Ovary (tissue), 9 donors: Measurements from ENCODE around the gene XXYLT1. TPM values are rescaled to one million over a fixed set of nuclear protein-coding genes. Genes with fewer than 3 reads are reported as not detected.

ENCODE experiments used
- DNase-seq, 5 donors: peaks; one replicate each; pipeline ENCODE4 v3.0.0-alpha.2; 2019 to 2020
- H3K27ac ChIP-seq, 2 donors: fragments of 200-600 bp; one replicate each; pipeline versions ENCODE4 v1.5.1 to v1.8.0; 2019 to 2022
- H3K27me3 ChIP-seq: fragments of 200-600 bp; one replicate; pipeline ENCODE4 v1.8.0; 2022
- H3K36me3 ChIP-seq: fragments of 200-600 bp; sonication (generic); one replicate; pipeline ENCODE4 v1.5.1; 2019
- H3K4me1 ChIP-seq: one replicate; pipeline ENCODE4 v1.8.1; 2013; ENCODE audit warnings: mild to moderate bottlenecking, moderate library complexity; ENCODE audit not compliant: insufficient read depth
- H3K4me3 ChIP-seq: fragments of 200-600 bp; sonication (generic); one replicate; pipeline ENCODE4 v1.5.1; 2017
- H3K9me3 ChIP-seq, 2 donors: fragments of 200-600 bp in 1 of 2; sonication (generic) in 1 of 2; one replicate each; pipeline versions ENCODE4 v1.5.1 to v1.8.1; 2013 to 2019; ENCODE audit warnings: mild to moderate bottlenecking in 1 of 2, moderate library complexity in 1 of 2
- CTCF ChIP-seq, 3 donors: fragments of 450-650 bp in 2 of 3; fragments of 200-600 bp in 1 of 3; IDR thresholded peaks; one replicate each; pipeline versions ENCODE4 v1.5.1 to v1.8.0; 2016 to 2022; ENCODE audit warnings: antibody characterized with exemption in 3 of 3, mild to moderate bottlenecking in 1 of 3
- EP300 ChIP-seq: sonication (generic); formaldehyde crosslinking; IDR thresholded peaks from one replicate; pipeline ENCODE4 v1.6.1; 2017; ENCODE audit warnings: antibody characterized with exemption
- POLR2A ChIP-seq: fragments of 450-650 bp; IDR thresholded peaks from one replicate; pipeline ENCODE4 v1.6.1; 2017; ENCODE audit warnings: antibody characterized with exemption, mild to moderate bottlenecking, moderate library complexity
- WGBS, 3 donors: extraction: QIAGEN DNeasy Blood & Tissue Kit in 1 of 3; methylation state at CpG; one replicate each; pipeline versions ENCODE4 v1.1.5 to v1.1.7; 2013 to 2017; 5-methylcytosine and 5-hydroxymethylcytosine counted together
- intact Hi-C, 4 donors: fragments of 100-400 bp; cut with DNase I; formaldehyde crosslinking; loops; one replicate each; pipeline versions ENCODE4 v1.11.0 to v1.15.1; 2022 to 2023
- polyA plus RNA-seq, 2 donors: library from polyadenylated mRNA; stranded (reverse); fragments of 200-250 nt in 1 of 2; fragments of 350-450 nt in 1 of 2; fragmentation: Illumina TruSeq in 1 of 2; extraction: RNeasy Lipid Tissue Mini Kit (QIAGEN cat#74804) in 1 of 2; gene quantifications; one replicate each; pipeline ENCODE4 v1.2.3, GENCODE V29; 2013 to 2014
- total RNA-seq, 7 donors: library from RNA; depleted of rRNA in 2 of 7; stranded (reverse); fragments of >200 nt in 2 of 7; fragmentation: NEBNext Ultra II Directional in 3 of 7; extraction: Animal tissue kit (Norgen Biotek cat#: 25700) in 3 of 7; gene quantifications; one replicate each; pipeline versions ENCODE4 v1.1.0 to v1.2.4, GENCODE V29; 2016 to 2023
- donor health status: DM: no; HTN: no; CAD: no; lungs with moderate emphysema.
- donor health status: DM: no; HTN: no; CAD: no.
- donor health status: Bipolar disorder and iron deficiency.
- donor health status: DM: yes; HTN: yes; CAD: no.
- donor health status: DM: no; HTN: no; CAD: no.
- donor health status: DM: yes; HTN: yes; CAD: no.

Gene XXYLT1
- total and polyA plus RNA-seq, 9 donors, result 5.6 to 13.6 (median 10.2) TPM

- DNase-seq, result peak in 2 of 5 donors; percentile 6 to 8
- Histone ChIP-seq H3K4me1 (no peaks in the 10 kb centered on the region), H3K27me3 (no peaks in the 10 kb centered on the region), H3K36me3 (no peaks in the 10 kb centered on the region), H3K4me3 (no peak overlapping the region), H3K9me3 (no peaks in the 10 kb centered on the region), H3K27ac (no peak overlapping the region)
- intact Hi-C loops, result no loop called here
- WGBS, 3 donors, result 87 to 89% (median 89%) methylated on average over 8 of the region's 8 CpGs
- no peak for TF ChIP-seq POLR2A
- TF ChIP-seq EP300, result no peak
- TF ChIP-seq CTCF (IDR thresholded peaks at IDR 0.05), result no peak
Observed at GRCh38 chr3:195247863-195248189, 23.1 kb downstream of the XXYLT1 start.

- 96 to 97% (median 97%) methylated on average over 24 of the region's 24 CpGs for WGBS, 3 donors
- TF ChIP-seq CTCF (IDR thresholded peaks at IDR 0.05), result no peak
- no peak for TF ChIP-seq POLR2A
- TF ChIP-seq EP300, result no peak
- Histone ChIP-seq H3K4me3 (no peak overlapping the region), H3K27me3 (no peaks in the 10 kb centered on the region), H3K27ac (no peak overlapping the region), H3K9me3 (no peaks in the 10 kb centered on the region), H3K36me3 (no peaks in the 10 kb centered on the region), H3K4me1 (no peaks in the 10 kb centered on the region)
- DNase-seq, result peak in 3 of 5 donors; percentile 11 to 28 (median 13)
- intact Hi-C loops, result no loop called here
Observed at GRCh38 chr3:195247086-195247862, 23.7 kb downstream of the XXYLT1 start.

- Histone ChIP-seq H3K36me3 (no peaks in the 10 kb centered on the region), H3K4me3 (no peak overlapping the region), H3K27me3 (no peaks in the 10 kb centered on the region), H3K4me1 (no peaks in the 10 kb centered on the region), H3K9me3 (no peaks in the 10 kb centered on the region), H3K27ac (no peak overlapping the region)
- 88 to 95% (median 93%) methylated on average over 9 of the region's 9 CpGs for WGBS, 3 donors
- intact Hi-C loops, result no loop called here
- DNase-seq, result peak in 2 of 5 donors; percentile 3 to 7
- TF ChIP-seq POLR2A (no peak), CTCF (IDR thresholded peaks at IDR 0.05) (no peak), EP300 (no peak)
Observed at GRCh38 chr3:195246581-195246995, 24.4 kb downstream of the XXYLT1 start.

GRCh38 chr3:195245531-195245951, 25.4 kb downstream of the XXYLT1 start:
- Histone ChIP-seq H3K9me3 (no peaks in the 10 kb centered on the region), H3K27ac (no peak overlapping the region), H3K36me3 (no peaks in the 10 kb centered on the region), H3K27me3 (no peaks in the 10 kb centered on the region), H3K4me1 (peaks cover under 1% of the 10 kb centered on the region), H3K4me3 (no peak overlapping the region)
- peak in 2 of 5 donors; percentile 5 to 15 for DNase-seq
- intact Hi-C loops, result no loop called here
- WGBS, 3 donors, result 90 to 95% (median 93%) methylated on average over 16 of the region's 16 CpGs
- TF ChIP-seq EP300, result no peak
- TF ChIP-seq CTCF (IDR thresholded peaks at IDR 0.05), result no peak
- no peak for TF ChIP-seq POLR2A
